DOHH2 (cell line): ENCODE results near the gene SAMD4A.

Experiments
- H3F3A ChIP-seq: fragments of 200-600 bp; sonication (generic), shearing (Covaris generic); 2 replicates; pipeline ENCODE4 v1.6.0; 2016; ENCODE audit warnings: antibody characterized with exemption, mild to moderate bottlenecking; ENCODE audit not compliant: control insufficient read depth, insufficient read depth
- H3K27ac ChIP-seq: fragments of 200-600 bp; sonication (generic); 2 replicates; pipeline ENCODE4 v1.5.1; 2014; ENCODE audit warnings: low read depth, mild to moderate bottlenecking, low read length, moderate library complexity
- H3K27me3 ChIP-seq: fragments of 200-600 bp; sonication (generic); 2 replicates; pipeline ENCODE4 v1.6.1; 2014; ENCODE audit warnings: mild to moderate bottlenecking, low read length, mixed read lengths; ENCODE audit not compliant: control insufficient read depth
- H3K36me3 ChIP-seq: fragments of 200-600 bp; sonication (generic); 2 replicates; pipeline ENCODE4 v1.6.1; 2014; ENCODE audit warnings: mild to moderate bottlenecking, low read length, moderate library complexity, mixed read lengths; ENCODE audit not compliant: control insufficient read depth
- H3K4me1 ChIP-seq: fragments of 200-600 bp; sonication (generic); 2 replicates; pipeline ENCODE4 v1.6.1; 2014; ENCODE audit warnings: mild to moderate bottlenecking, low read length, mixed read lengths; ENCODE audit not compliant: control insufficient read depth
- H3K4me2 ChIP-seq: fragments of 200-600 bp; sonication (generic); 2 replicates; pipeline ENCODE4 v1.6.0; 2014; ENCODE audit warnings: mild to moderate bottlenecking, low read length, moderate library complexity
- H3K4me3 ChIP-seq: fragments of 200-600 bp; sonication (generic); 2 replicates; pipeline ENCODE4 v1.5.1; 2014; ENCODE audit warnings: mild to moderate bottlenecking, low read length, mixed read lengths
- H3K79me2 ChIP-seq: fragments of 200-600 bp; sonication (generic); 2 replicates; pipeline ENCODE4 v1.6.1; 2014; ENCODE audit warnings: mild to moderate bottlenecking, low read length, mixed read lengths; ENCODE audit not compliant: control insufficient read depth
- H3K9me2 ChIP-seq: fragments of 200-600 bp; sonication (generic); replicated peaks from 2 replicates; pipeline ENCODE4 v1.6.1; 2014; ENCODE audit warnings: mild to moderate bottlenecking, low read length, mixed read lengths; ENCODE audit not compliant: control insufficient read depth
- H3K9me3 ChIP-seq: fragments of 200-600 bp; sonication (generic); 2 replicates; pipeline ENCODE4 v1.6.1; 2014; ENCODE audit warnings: antibody characterized with exemption, low read length, mixed read lengths; ENCODE audit not compliant: control insufficient read depth, insufficient read depth
- H4K20me1 ChIP-seq: fragments of 200-600 bp; sonication (generic); 2 replicates; pipeline ENCODE4 v1.6.0; 2014; ENCODE audit warnings: low read depth, mild to moderate bottlenecking, antibody characterized with exemption, low read length, moderate library complexity; ENCODE audit not compliant: control insufficient read depth, insufficient read depth
- EZH2phosphoT487 ChIP-seq: fragments of 200-600 bp; sonication (generic); IDR thresholded peaks from 2 replicates; pipeline ENCODE4 v1.6.1; 2017; ENCODE audit warnings: borderline replicate concordance, mild to moderate bottlenecking, antibody characterized with exemption, low read length, moderate library complexity, mixed read lengths
- TF ChIP-seq, protein P1 (sequence below): fragments of 200-600 bp; sonication (generic); IDR thresholded peaks from one replicate; pipeline ENCODE4 v1.5.1; 2014; ENCODE audit warnings: antibody characterized with exemption, mild to moderate bottlenecking, low read depth, low read length; ENCODE audit not compliant: poor library complexity, severe bottlenecking

The SAMD4A gene

DNA sequence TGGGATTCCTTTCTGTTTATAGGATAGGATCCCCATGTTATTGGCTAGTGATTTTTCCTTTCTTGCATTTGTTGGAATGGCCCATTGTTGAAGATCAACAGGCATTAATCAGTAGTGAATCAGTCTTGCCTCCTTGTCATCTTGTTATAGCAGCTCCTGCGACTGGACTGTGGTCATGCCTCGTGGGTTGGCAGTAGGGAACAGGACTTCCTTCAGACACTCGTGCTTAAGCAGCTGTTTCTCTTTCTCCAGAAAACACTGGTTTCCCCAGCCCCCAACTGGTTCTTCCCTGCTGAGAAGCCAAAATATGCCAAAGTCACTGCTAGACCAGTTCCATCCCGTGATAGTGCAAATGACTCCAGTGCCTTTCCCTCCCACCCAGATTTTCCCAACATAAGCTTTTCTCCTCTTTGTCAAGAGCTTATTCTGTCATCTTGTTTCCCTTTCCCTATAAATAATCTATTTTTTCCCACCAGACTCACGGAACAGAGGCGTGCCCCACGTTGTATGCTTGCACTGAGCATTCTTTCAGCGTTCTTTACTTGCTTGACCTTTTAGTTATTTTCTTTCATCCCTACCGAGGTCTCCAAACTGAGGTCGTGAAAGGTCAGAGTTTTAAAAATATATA, 83.5 kb downstream of the SAMD4A start:
- no peaks in the 10 kb centered on the region for H3K4me1 ChIP-seq

GRCh38 chr14:54650959-54651351, 84.0 kb downstream of the SAMD4A start:
- peaks cover 25% of the 10 kb centered on the region for H3K27me3 ChIP-seq
- H3K9me3 ChIP-seq, result no peaks in the 10 kb centered on the region
- no peaks in the 10 kb centered on the region for H3K4me1 ChIP-seq
- H3K79me2 ChIP-seq, result no peaks in the 10 kb centered on the region
- TF ChIP-seq, protein P1, sequence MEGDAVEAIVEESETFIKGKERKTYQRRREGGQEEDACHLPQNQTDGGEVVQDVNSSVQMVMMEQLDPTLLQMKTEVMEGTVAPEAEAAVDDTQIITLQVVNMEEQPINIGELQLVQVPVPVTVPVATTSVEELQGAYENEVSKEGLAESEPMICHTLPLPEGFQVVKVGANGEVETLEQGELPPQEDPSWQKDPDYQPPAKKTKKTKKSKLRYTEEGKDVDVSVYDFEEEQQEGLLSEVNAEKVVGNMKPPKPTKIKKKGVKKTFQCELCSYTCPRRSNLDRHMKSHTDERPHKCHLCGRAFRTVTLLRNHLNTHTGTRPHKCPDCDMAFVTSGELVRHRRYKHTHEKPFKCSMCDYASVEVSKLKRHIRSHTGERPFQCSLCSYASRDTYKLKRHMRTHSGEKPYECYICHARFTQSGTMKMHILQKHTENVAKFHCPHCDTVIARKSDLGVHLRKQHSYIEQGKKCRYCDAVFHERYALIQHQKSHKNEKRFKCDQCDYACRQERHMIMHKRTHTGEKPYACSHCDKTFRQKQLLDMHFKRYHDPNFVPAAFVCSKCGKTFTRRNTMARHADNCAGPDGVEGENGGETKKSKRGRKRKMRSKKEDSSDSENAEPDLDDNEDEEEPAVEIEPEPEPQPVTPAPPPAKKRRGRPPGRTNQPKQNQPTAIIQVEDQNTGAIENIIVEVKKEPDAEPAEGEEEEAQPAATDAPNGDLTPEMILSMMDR, result no peak
- no peak for TF ChIP-seq EZH2phosphoT487
- no peaks in the 10 kb centered on the region for H4K20me1 ChIP-seq
- H3K4me3 ChIP-seq, result no peak overlapping the region
- H3F3A ChIP-seq, result no peaks in the 10 kb centered on the region
- no peak overlapping the region for H3K27ac ChIP-seq
- no peak overlapping the region for H3K4me2 ChIP-seq
- H3K9me2 ChIP-seq, result no peaks in the 10 kb centered on the region
- H3K36me3 ChIP-seq, result no peaks in the 10 kb centered on the region

More for the DNA sequence above, 83.5 kb downstream of the SAMD4A start:
- Histone ChIP-seq H3K79me2 (no peaks in the 10 kb centered on the region), H3K9me2 (no peaks in the 10 kb centered on the region), H3K9me3 (no peaks in the 10 kb centered on the region), H3K27ac (no peak overlapping the region), H3K27me3 (peaks cover 25% of the 10 kb centered on the region), H3K36me3 (no peaks in the 10 kb centered on the region), H4K20me1 (no peaks in the 10 kb centered on the region), H3K4me2 (no peak overlapping the region), H3F3A (no peaks in the 10 kb centered on the region), H3K4me3 (no peak overlapping the region)
- no peak for TF ChIP-seq EZH2phosphoT487
- TF ChIP-seq, protein P1, result no peak

DNA sequence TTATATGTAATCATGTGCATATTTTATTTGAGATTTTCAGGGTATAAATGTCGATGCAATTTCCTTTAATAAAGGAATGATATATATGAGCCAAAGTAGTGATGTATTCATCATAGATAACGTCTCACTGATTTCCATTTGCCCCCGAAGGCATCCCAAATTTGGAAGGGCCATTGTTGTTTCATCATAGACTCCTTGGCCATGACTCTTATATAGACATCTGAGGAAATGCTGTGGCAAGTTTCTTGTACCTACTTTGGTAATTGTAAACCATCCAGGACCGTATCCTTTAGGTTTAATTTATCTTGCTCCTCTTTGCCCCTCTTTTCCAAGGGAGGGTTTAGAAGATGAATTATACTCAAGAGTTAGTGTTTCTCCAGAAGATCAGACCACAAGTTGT, 84.7 kb downstream of the SAMD4A start:
- no peak overlapping the region for H3K4me2 ChIP-seq
- H3K27ac ChIP-seq, result no peak overlapping the region
- no peaks in the 10 kb centered on the region for H3K9me2 ChIP-seq
- no peaks in the 10 kb centered on the region for H3K36me3 ChIP-seq
- no peaks in the 10 kb centered on the region for H3K79me2 ChIP-seq
- H3K4me1 ChIP-seq, result no peaks in the 10 kb centered on the region
- no peaks in the 10 kb centered on the region for H4K20me1 ChIP-seq
- H3K27me3 ChIP-seq, result peaks cover 19% of the 10 kb centered on the region
- no peak for TF ChIP-seq EZH2phosphoT487
- TF ChIP-seq, protein P1, result no peak
- no peaks in the 10 kb centered on the region for H3K9me3 ChIP-seq
- no peak overlapping the region for H3K4me3 ChIP-seq
- no peaks in the 10 kb centered on the region for H3F3A ChIP-seq
